ENCODE data around the gene EIPR1.

The EIPR1 gene

DNA sequence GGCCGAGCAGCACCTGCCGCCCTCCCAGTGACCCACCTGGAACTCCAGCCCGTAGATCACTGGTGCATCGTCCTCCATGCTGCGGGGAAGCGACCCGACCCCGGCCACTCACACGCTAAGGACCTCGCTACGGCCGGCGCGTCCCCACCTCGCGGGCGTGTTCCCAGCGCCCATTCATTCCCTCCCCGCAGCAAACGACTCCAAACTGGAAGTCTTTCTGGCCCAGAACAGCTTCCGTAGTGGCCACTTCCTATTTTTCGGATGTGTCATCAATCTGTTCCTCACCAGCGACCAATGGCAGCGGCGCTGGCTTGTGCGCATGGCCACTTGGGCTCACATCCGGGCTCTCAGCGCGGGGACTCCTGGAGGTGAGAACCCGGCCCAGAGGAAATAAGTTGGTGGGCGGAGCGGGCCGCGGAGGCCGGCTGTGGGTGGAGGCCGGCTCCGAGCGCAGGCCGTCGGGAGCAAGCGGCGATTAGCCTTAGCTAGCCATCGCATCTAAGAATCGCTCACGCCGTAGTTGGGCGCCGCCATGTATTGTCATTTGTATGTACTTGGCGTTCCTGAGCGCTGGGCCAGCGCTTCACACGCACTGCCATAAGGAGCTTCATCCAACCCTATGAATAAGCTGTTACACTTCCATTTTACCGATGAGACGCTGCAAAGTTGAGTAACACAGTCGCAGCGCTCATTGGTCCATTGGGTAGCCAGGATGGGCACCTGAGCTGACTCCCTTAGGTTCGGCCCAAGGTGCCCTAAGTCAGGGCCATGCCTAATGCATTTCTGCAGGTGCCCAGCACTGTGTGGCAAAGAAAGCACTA is at the start of gene EIPR1:
Gene EIPR1, minus strand, starts transcription at position 207 of the 821 bp plus-strand sequence. Its CDS starts 129 bp downstream, at position 78.
- Histone ChIP-seq H3K9me3 (ENCODE audit: control insufficient read depth, insufficient read depth, low read depth, low read length) (no peaks in the 10 kb centered on the region), H3K4me1 (ENCODE audit: control insufficient read depth, insufficient read depth, low read length) (peaks cover 20% of the 10 kb centered on the region; the same call in 1 of the 2 replicates), H3K27me3 (ENCODE audit: control insufficient read depth, insufficient read depth, low read length) (no peaks in the 10 kb centered on the region), H3K36me3 (ENCODE audit: control insufficient read depth, insufficient read depth, low read length) (peaks cover 11% of the 10 kb centered on the region), H3K27ac (ENCODE audit: low read depth, low read length) (peak within 1 kb of the TSS; percentile 74), H3K4me3 (ENCODE audit: low read depth, low read length) (peak within 1 kb of the TSS; percentile 92), H3K9ac (ENCODE audit: low read length) (peak within 1 kb of the TSS; percentile 87)

DNA sequence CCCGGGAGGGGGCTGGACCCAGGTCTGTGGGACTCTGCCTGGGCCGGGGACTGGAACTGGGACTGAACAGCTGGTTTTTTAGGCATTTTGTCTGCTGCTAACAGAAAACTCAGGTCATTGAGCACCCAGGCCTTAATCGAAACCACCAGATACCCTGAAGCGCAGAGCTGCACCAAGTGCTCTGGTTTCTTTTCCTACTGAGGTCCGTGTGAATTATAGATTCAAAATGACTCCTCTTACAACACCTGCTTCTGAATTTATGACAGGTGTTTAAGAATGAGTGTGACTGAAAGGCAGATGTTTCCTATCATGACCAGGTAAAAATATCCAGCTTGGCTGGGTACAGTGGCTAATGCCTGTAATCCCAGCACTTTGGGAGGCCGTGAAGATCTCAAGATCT is 49.7 kb upstream of the EIPR1 start:
- Histone ChIP-seq H3K27me3 (ENCODE audit: control insufficient read depth, insufficient read depth, low read length) (no peaks in the 10 kb centered on the region), H3K9ac (ENCODE audit: low read length) (no peak overlapping the region), H3K36me3 (ENCODE audit: control insufficient read depth, insufficient read depth, low read length) (peaks cover 56% of the 10 kb centered on the region), H3K4me1 (ENCODE audit: control insufficient read depth, insufficient read depth, low read length) (no peaks in the 10 kb centered on the region), H3K4me3 (ENCODE audit: low read depth, low read length) (no peak overlapping the region), H3K9me3 (ENCODE audit: control insufficient read depth, insufficient read depth, low read depth, low read length) (no peaks in the 10 kb centered on the region), H3K27ac (ENCODE audit: low read depth, low read length) (no peak overlapping the region)

DNA sequence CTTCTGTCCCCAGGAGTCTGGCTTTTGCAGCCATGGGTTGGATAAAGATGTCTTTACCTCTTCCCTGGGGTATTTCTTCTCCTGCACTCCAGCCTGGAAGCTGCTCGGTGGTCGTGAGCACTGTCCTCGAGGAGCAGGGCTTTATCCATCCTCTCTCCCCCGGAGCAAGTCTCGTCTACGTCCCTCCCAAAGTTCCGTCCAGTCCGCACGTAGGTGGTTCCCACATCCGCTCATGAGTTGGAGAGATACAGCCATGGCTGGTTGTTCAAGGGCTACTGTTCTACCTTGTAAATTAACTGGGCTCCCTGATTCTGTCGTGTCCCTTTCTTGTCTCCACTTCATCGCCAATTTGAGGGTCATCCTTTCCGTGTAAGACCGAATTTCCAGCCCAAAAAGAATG is 49.0 kb upstream of the EIPR1 start:
- Histone ChIP-seq H3K4me3 (ENCODE audit: low read depth, low read length) (no peak overlapping the region), H3K9ac (ENCODE audit: low read length) (no peak overlapping the region), H3K4me1 (ENCODE audit: control insufficient read depth, insufficient read depth, low read length) (no peaks in the 10 kb centered on the region), H3K27me3 (ENCODE audit: control insufficient read depth, insufficient read depth, low read length) (no peaks in the 10 kb centered on the region), H3K36me3 (ENCODE audit: control insufficient read depth, insufficient read depth, low read length) (peaks cover 62% of the 10 kb centered on the region), H3K27ac (ENCODE audit: low read depth, low read length) (no peak overlapping the region), H3K9me3 (ENCODE audit: control insufficient read depth, insufficient read depth, low read depth, low read length) (no peaks in the 10 kb centered on the region)

DNA sequence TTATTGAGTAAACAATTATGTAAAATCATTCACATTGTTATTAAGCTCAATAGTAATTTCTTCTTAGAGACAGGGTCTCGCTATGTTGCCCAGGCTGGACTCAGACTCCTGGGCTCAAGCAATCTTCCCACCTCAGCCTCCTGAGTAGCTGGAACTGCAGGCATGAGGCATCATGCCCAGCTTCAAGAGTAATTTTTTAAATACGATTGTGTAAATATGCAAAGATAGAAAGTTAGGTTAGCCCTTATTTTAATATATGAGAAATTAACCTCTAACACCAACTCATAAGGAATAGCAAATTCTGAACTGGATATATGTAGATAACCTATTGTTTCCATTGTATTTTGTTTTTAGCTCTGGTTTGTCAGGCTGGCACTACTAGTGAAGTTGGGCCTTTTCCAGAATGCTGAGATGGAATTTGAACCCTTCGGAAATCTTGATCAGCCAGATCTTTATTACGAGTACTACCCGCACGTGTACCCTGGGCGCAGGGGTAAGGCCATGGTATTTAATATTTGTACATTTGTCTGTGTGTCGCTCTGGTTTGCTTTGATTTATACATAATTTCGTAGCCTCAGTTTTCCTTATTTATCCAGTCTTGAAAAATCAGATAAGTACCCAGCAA is 46.7 kb upstream of the EIPR1 start:
- Histone ChIP-seq H3K36me3 (ENCODE audit: control insufficient read depth, insufficient read depth, low read length) (peaks cover 50% of the 10 kb centered on the region), H3K9me3 (ENCODE audit: control insufficient read depth, insufficient read depth, low read depth, low read length) (no peaks in the 10 kb centered on the region), H3K27ac (ENCODE audit: low read depth, low read length) (no peak overlapping the region), H3K9ac (ENCODE audit: low read length) (no peak overlapping the region), H3K4me3 (ENCODE audit: low read depth, low read length) (no peak overlapping the region), H3K27me3 (ENCODE audit: control insufficient read depth, insufficient read depth, low read length) (no peaks in the 10 kb centered on the region), H3K4me1 (ENCODE audit: control insufficient read depth, insufficient read depth, low read length) (no peaks in the 10 kb centered on the region)

DNA sequence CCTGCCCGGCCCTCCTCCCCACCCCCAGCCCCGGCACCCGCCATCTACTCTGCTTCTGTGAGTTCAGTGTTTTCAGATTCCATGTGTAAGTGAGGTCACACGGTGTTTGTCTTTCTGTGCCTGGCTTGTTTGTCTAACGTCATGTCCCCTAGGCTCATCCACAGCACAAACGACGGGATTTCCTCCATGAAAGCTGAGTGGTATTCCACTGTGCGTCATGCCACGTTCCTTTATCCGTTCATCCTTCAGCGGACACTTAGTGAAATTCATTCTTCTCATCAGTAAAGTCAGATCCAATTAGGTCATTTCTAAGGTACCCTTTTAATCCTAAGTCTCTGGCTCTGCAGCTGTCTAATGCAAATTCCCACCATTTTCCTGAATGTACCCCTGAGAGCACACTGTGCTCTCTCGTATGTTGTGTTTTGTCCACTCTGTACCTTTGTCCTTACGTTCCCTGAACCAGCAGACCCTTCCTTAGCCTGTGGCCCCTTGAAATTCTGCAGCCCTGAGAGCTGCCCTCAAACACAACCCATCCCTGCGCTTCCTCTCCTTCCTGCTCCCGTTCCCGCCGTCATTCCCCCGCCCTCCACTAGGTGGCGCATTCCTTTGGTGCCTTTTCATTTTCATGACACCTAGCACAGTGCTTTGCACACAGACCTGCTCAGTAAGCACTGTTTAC is 46.0 kb upstream of the EIPR1 start:
- Histone ChIP-seq H3K27ac (ENCODE audit: low read depth, low read length) (no peak overlapping the region), H3K9me3 (ENCODE audit: control insufficient read depth, insufficient read depth, low read depth, low read length) (no peaks in the 10 kb centered on the region), H3K36me3 (ENCODE audit: control insufficient read depth, insufficient read depth, low read length) (peaks cover 48% of the 10 kb centered on the region), H3K4me1 (ENCODE audit: control insufficient read depth, insufficient read depth, low read length) (no peaks in the 10 kb centered on the region), H3K9ac (ENCODE audit: low read length) (no peak overlapping the region), H3K27me3 (ENCODE audit: control insufficient read depth, insufficient read depth, low read length) (no peaks in the 10 kb centered on the region), H3K4me3 (ENCODE audit: low read depth, low read length) (no peak overlapping the region)

DNA sequence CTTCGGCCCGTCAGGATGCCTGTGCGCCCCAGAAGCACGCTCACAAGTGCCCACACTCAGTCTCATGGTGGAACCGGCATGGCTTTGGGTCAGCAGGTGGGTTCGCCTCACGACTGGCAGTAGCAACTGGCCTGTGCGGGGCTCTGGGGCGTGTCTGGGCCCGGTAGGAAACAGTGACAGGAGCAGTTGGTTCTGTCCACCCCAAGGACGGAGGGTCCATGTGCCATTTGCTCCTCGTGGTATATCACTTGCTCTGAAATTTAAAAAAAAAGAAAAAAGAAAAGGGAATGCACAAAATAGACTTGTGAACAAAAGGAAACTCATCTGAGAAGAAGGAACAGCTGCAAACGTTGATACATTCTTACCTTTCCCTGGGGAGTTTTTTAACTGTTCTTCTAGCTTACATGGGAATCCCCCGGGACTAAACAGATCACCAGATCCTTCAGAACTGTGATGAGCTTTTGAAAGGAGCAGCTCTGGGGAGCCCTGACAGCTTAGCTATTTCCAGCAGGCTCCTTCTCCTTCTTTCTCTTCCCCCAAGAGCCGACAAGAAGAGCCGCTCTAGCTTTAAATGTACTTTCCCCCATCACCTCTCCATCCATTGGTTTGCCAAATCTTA is 44.7 kb upstream of the EIPR1 start:
- H3K4me1 ChIP-seq (ENCODE audit: control insufficient read depth, insufficient read depth, low read length), result no peaks in the 10 kb centered on the region
- H3K36me3 ChIP-seq (ENCODE audit: control insufficient read depth, insufficient read depth, low read length), result peaks cover 50% of the 10 kb centered on the region
- H3K9ac ChIP-seq (ENCODE audit: low read length), result no peak overlapping the region
- no peaks in the 10 kb centered on the region for H3K9me3 ChIP-seq (ENCODE audit: control insufficient read depth, insufficient read depth, low read depth, low read length)
- no peaks in the 10 kb centered on the region for H3K27me3 ChIP-seq (ENCODE audit: control insufficient read depth, insufficient read depth, low read length)
- H3K27ac ChIP-seq (ENCODE audit: low read depth, low read length), result no peak overlapping the region
- H3K4me3 ChIP-seq (ENCODE audit: low read depth, low read length), result no peak overlapping the region

DNA sequence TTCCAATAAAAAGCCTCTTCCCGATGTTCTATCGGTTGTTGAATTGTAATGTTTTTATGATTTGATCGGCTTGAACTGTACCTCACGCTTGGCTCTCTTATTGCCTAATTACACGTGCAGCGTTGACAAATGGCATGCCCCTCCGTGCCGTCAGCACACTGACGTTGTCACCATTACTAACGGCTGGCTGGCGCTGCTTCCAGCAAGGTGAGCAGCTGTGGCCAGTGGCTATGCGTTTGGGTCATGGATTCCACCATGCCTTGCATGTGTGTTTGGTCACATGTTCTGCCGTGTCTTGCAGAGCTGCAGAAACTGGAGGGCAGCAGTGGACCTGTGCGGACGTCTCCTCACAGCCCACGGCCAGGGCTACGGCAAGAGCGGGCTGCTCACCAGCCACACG is 44.0 kb upstream of the EIPR1 start:
- Histone ChIP-seq H3K27me3 (ENCODE audit: control insufficient read depth, insufficient read depth, low read length) (no peaks in the 10 kb centered on the region), H3K4me3 (ENCODE audit: low read depth, low read length) (no peak overlapping the region), H3K9ac (ENCODE audit: low read length) (no peak overlapping the region), H3K27ac (ENCODE audit: low read depth, low read length) (no peak overlapping the region), H3K9me3 (ENCODE audit: control insufficient read depth, insufficient read depth, low read depth, low read length) (no peaks in the 10 kb centered on the region), H3K4me1 (ENCODE audit: control insufficient read depth, insufficient read depth, low read length) (no peaks in the 10 kb centered on the region), H3K36me3 (ENCODE audit: control insufficient read depth, insufficient read depth, low read length) (peaks cover 45% of the 10 kb centered on the region)

DNA sequence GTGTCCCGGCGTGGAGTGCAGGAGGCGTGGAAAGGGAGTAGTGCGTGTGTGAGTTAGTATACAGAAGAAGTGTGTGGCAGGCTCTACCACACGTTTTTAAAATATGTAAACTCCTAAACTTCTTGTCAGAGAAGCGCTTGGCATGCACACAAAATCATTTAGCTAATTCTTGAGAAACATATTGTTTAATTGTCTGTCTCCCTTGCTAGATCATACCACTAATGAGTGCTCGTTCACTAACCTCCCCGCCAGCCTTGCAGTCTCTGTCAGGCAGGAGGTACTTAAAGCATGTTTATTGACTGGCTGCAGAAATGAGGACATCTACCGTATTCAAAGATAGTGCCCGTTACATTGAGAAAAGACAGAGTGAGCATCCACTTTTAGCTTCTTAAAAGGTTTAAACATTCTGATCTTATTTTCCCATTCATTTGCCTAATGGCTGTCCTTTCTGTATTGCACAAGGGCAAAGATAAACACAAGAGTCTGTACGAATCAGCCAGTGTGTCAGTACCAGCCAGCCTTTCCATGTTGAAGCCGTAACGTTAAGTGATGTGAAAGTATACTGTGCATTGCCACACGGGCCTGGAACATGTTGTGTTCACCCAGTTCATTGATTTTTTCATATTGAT is 43.3 kb upstream of the EIPR1 start:
- no peaks in the 10 kb centered on the region for H3K27me3 ChIP-seq (ENCODE audit: control insufficient read depth, insufficient read depth, low read length)
- no peaks in the 10 kb centered on the region for H3K4me1 ChIP-seq (ENCODE audit: control insufficient read depth, insufficient read depth, low read length)
- H3K27ac ChIP-seq (ENCODE audit: low read depth, low read length), result no peak overlapping the region
- H3K9me3 ChIP-seq (ENCODE audit: control insufficient read depth, insufficient read depth, low read depth, low read length), result no peaks in the 10 kb centered on the region
- peaks cover 40% of the 10 kb centered on the region for H3K36me3 ChIP-seq (ENCODE audit: control insufficient read depth, insufficient read depth, low read length)
- H3K9ac ChIP-seq (ENCODE audit: low read length), result no peak overlapping the region
- H3K4me3 ChIP-seq (ENCODE audit: low read depth, low read length), result no peak overlapping the region

DNA sequence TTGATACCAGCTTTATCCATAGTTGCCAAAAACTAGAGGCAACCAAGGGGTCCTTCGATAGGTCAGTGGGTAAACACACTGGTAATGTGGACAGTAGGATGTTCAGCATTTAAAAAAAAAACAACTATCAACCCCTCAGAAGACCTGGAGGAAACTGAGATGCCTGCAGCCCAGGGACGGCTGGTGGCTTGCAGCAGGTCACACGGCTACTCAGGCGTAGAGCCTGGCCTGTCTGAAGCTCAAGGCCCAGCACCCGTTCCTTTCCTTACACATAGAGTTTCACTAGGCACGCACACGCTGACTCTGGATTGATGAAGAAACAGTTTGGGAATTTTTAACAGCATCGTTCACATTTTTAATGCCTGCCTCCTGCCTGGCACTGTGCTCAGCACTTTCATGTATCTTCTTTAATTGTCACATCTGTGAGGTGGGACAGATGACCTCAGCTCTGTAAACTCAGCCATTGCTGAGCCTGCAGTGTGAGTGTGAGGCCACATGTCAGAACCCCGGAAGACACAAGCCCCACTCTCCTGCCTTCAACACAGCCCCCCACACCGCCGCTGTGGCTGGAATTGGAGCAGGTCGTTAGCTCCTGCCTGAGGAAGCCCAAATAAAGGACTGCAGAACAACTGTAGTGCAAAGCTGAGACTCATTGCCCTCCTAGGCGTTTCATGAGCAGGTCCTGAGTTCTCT is 42.6 kb upstream of the EIPR1 start:
- H3K4me3 ChIP-seq (ENCODE audit: low read depth, low read length), result no peak overlapping the region
- peaks cover 37% of the 10 kb centered on the region for H3K36me3 ChIP-seq (ENCODE audit: control insufficient read depth, insufficient read depth, low read length)
- H3K27ac ChIP-seq (ENCODE audit: low read depth, low read length), result no peak overlapping the region
- no peaks in the 10 kb centered on the region for H3K4me1 ChIP-seq (ENCODE audit: control insufficient read depth, insufficient read depth, low read length)
- H3K9me3 ChIP-seq (ENCODE audit: control insufficient read depth, insufficient read depth, low read depth, low read length), result no peaks in the 10 kb centered on the region
- no peaks in the 10 kb centered on the region for H3K27me3 ChIP-seq (ENCODE audit: control insufficient read depth, insufficient read depth, low read length)
- no peak overlapping the region for H3K9ac ChIP-seq (ENCODE audit: low read length)

DNA sequence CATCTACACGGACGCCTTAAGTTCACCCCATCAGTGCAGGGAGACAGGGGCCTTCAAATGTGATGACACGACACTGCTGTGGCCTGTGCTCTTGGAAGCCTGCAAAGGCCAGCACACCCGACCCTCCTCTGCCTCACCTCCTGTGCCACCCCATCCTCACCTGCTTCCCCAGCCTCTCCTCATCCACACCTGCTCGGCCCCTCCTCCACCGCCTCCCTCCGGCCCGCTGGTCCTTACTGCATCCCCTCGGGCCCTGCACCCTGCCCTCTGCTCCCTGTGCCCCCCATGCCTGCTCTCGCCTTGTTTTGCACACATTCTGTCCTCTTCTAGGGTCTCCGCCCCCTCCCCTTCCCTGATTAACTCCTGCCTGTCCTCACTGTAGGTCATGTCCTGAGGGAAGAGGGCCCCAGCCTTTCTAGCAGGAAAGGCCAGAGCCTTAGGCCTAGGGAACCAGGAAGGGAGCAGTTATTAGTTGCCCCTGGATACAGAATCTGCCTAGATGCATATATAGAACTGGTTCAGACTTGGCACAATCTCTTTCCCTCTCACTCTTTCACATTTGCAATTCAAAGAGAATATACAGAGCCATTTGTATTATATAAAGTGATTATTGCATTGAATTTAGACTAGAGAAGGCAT is 41.3 kb upstream of the EIPR1 start:
- no peaks in the 10 kb centered on the region for H3K4me1 ChIP-seq (ENCODE audit: control insufficient read depth, insufficient read depth, low read length)
- H3K9ac ChIP-seq (ENCODE audit: low read length), result peak overlapping the region; percentile 2
- no peak overlapping the region for H3K4me3 ChIP-seq (ENCODE audit: low read depth, low read length)
- H3K27ac ChIP-seq (ENCODE audit: low read depth, low read length), result no peak overlapping the region
- no peaks in the 10 kb centered on the region for H3K9me3 ChIP-seq (ENCODE audit: control insufficient read depth, insufficient read depth, low read depth, low read length)
- no peaks in the 10 kb centered on the region for H3K27me3 ChIP-seq (ENCODE audit: control insufficient read depth, insufficient read depth, low read length)
- H3K36me3 ChIP-seq (ENCODE audit: control insufficient read depth, insufficient read depth, low read length), result peaks cover 36% of the 10 kb centered on the region
